Fibroblast of skin of scalp (primary cell): ENCODE results near the gene ARF1.
"Not testable (repeated sequence)": the region's sequence is repeated elsewhere in the genome, so short reads cannot be mapped to it uniquely, and the experiment has no call there.

Experiments
- DNase-seq: peaks from one replicate; pipeline ENCODE4 v3.0.0-alpha.2; 2013

ARF1 gene

GRCh38 chr1:228104526-228105269 is 22.2 kb downstream of the ARF1 start:
- no peak for DNase-seq

GRCh38 chr1:228105270-228105995 is 22.9 kb downstream of the ARF1 start:
- no peak for DNase-seq

GRCh38 chr1:228105996-228106799 is 23.7 kb downstream of the ARF1 start:
- DNase-seq = no peak

- no peak for DNase-seq
Observed at GRCh38 chr1:228106800-228107054, 24.2 kb downstream of the ARF1 start.

- no peak for DNase-seq
Observed at GRCh38 chr1:228107636-228108035, 25.1 kb downstream of the ARF1 start.

GRCh38 chr1:228108055-228108690 is 25.7 kb downstream of the ARF1 start:
- DNase-seq = no peak

GRCh38 chr1:228108742-228109072 is 26.2 kb downstream of the ARF1 start:
- DNase-seq = no peak

GRCh38 chr1:228109073-228109961 is 26.8 kb downstream of the ARF1 start, which contains the start of gene MRPL55:
TSS of gene MRPL55 (minus strand) at chr1:228109299. CDS start at chr1:228108260, 1,039 bp downstream.
- peak; percentile 96 for DNase-seq

- no peak for DNase-seq
Observed at GRCh38 chr1:228109962-228110488, 27.5 kb downstream of the ARF1 start.

GRCh38 chr1:228110556-228110955 is 28.0 kb downstream of the ARF1 start:
- DNase-seq = no peak

GRCh38 chr1:228111315-228111714 is 28.8 kb downstream of the ARF1 start:
- DNase-seq = not testable (repeated sequence)

- DNase-seq = no peak
Observed at GRCh38 chr1:228112167-228112566, 29.7 kb downstream of the ARF1 start.

- no peak for DNase-seq
Observed at GRCh38 chr1:228112617-228113016, 30.1 kb downstream of the ARF1 start.

GRCh38 chr1:228114827-228115226 is 32.3 kb downstream of the ARF1 start:
- DNase-seq = no peak

- no peak for DNase-seq
Observed at GRCh38 chr1:228117335-228117734, 34.8 kb downstream of the ARF1 start.

- DNase-seq = no peak
Observed at GRCh38 chr1:228118040-228118439, 35.5 kb downstream of the ARF1 start.

- DNase-seq = no peak
Observed at GRCh38 chr1:228120351-228120750, 37.8 kb downstream of the ARF1 start.

- no peak for DNase-seq
Observed at GRCh38 chr1:228120857-228121489, 38.5 kb downstream of the ARF1 start.

- no peak for DNase-seq
Observed at GRCh38 chr1:228122921-228123441, 40.5 kb downstream of the ARF1 start.

GRCh38 chr1:228123505-228123904 is 41.0 kb downstream of the ARF1 start:
- no peak for DNase-seq

GRCh38 chr1:228125185-228125584 is 42.7 kb downstream of the ARF1 start:
- no peak for DNase-seq
